MM.1S (cell line): ENCODE measurements around the gene NSD1.
A peak's percentile ranks its signal among the peaks of the same experiment; 100 is the strongest.

Experiments used
- DNase-seq: peaks from one replicate; pipeline ENCODE4 v3.0.0-alpha.2; 2015
- H2AFZ ChIP-seq: fragments of 300-600 bp; sonication (generic); 2 replicates; pipeline ENCODE4 v1.6.0; 2016; ENCODE audit warnings: antibody characterized with exemption, low read length
- H3F3A ChIP-seq: fragments of 300-600 bp; sonication (generic); 2 replicates; pipeline ENCODE4 v1.6.1; 2016; ENCODE audit warnings: mild to moderate bottlenecking, antibody characterized with exemption, low read length, moderate library complexity, mixed read lengths; ENCODE audit not compliant: insufficient read depth
- H3K27ac ChIP-seq: fragments of 300-600 bp; sonication (generic); 2 replicates; pipeline ENCODE4 v1.5.1; 2016; ENCODE audit warnings: mild to moderate bottlenecking, low read length
- H3K27me3 ChIP-seq: fragments of 300-600 bp; sonication (generic); replicated peaks from 2 replicates; pipeline ENCODE4 v1.6.0; 2016; ENCODE audit warnings: low read length; ENCODE audit not compliant: insufficient read depth
- H3K36me3 ChIP-seq: fragments of 300-600 bp; sonication (generic); replicated peaks from 2 replicates; pipeline ENCODE4 v1.6.1; 2016; ENCODE audit warnings: mild to moderate bottlenecking, low read length, mixed read lengths; ENCODE audit not compliant: insufficient read depth
- H3K4me1 ChIP-seq: fragments of 300-600 bp; sonication (generic); 2 replicates; pipeline ENCODE4 v1.6.1; 2016; ENCODE audit warnings: low read length, mixed read lengths
- H3K4me2 ChIP-seq: fragments of 300-600 bp; sonication (generic); 2 replicates; pipeline ENCODE4 v1.6.0; 2016; ENCODE audit warnings: low read depth, low read length
- H3K4me3 ChIP-seq: fragments of 300-600 bp; sonication (generic); 2 replicates; pipeline ENCODE4 v1.5.1; 2016; ENCODE audit warnings: low read length, mixed read lengths
- H3K79me2 ChIP-seq: fragments of 300-600 bp; sonication (generic); 2 replicates; pipeline ENCODE4 v1.6.1; 2016; ENCODE audit warnings: mixed run types, low read length, mixed read lengths
- H3K9ac ChIP-seq: fragments of 300-600 bp; sonication (generic); 2 replicates; pipeline ENCODE4 v1.6.1; 2016; ENCODE audit warnings: low read length, mixed read lengths
- H3K9me2 ChIP-seq: fragments of 300-600 bp; sonication (generic); replicated peaks from 2 replicates; pipeline ENCODE4 v1.6.1; 2016; ENCODE audit warnings: mild to moderate bottlenecking, low read length, mixed read lengths; ENCODE audit not compliant: insufficient read depth
- H3K9me3 ChIP-seq: fragments of 300-600 bp; sonication (generic); replicated peaks from 2 replicates; pipeline ENCODE4 v1.6.1; 2016; ENCODE audit warnings: mild to moderate bottlenecking, low read length, mixed read lengths; ENCODE audit not compliant: insufficient read depth
- H4K20me1 ChIP-seq: fragments of 300-600 bp; sonication (generic); 2 replicates; pipeline ENCODE4 v1.6.1; 2016; ENCODE audit warnings: mild to moderate bottlenecking, low read length, moderate library complexity, mixed read lengths; ENCODE audit not compliant: insufficient read depth
- CTCF ChIP-seq: fragments of 300-600 bp; sonication (generic); IDR thresholded peaks from 2 replicates; pipeline ENCODE4 v1.5.1; 2016; ENCODE audit warnings: antibody characterized with exemption, low read length, mixed read lengths
- EZH2 ChIP-seq: fragments of 300-600 bp; sonication (generic); optimal IDR thresholded peaks from 2 replicates; pipeline ENCODE3; 2017; ENCODE audit warnings: low read depth, mild to moderate bottlenecking, antibody characterized with exemption, low read length, mixed read lengths
- EZH2phosphoT487 ChIP-seq: fragments of 300-600 bp; sonication (generic); IDR thresholded peaks from 2 replicates; pipeline ENCODE4 v1.6.1; 2018; ENCODE audit warnings: antibody characterized with exemption, low read length

The NSD1 gene

GRCh38 chr5:177336112-177336511 is 202.5 kb downstream of the NSD1 start:
- H4K20me1 ChIP-seq: 0 out of 2 replicates have a peak, but pooled peaks cover 3% of the 10 kb centered on the region
- no peak overlapping the region for H3K4me2 ChIP-seq
- no peak for DNase-seq
- no peak overlapping the region for H3K27ac ChIP-seq
- H3K9me3 ChIP-seq: no peaks in the 10 kb centered on the region
- no peaks in the 10 kb centered on the region for H3F3A ChIP-seq
- H2AFZ ChIP-seq: no peak overlapping the region
- peaks cover 36% of the 10 kb centered on the region for H3K79me2 ChIP-seq
- no peak overlapping the region for H3K9ac ChIP-seq
- peaks cover 9% of the 10 kb centered on the region; the same call in 1 of the 2 replicates for H3K36me3 ChIP-seq
- TF ChIP-seq CTCF: peak; percentile 41
- TF ChIP-seq EZH2: no peak
- no peak for TF ChIP-seq EZH2phosphoT487
- H3K27me3 ChIP-seq: no peaks in the 10 kb centered on the region
- no peaks in the 10 kb centered on the region for H3K4me1 ChIP-seq
- no peak overlapping the region for H3K4me3 ChIP-seq
- no peaks in the 10 kb centered on the region for H3K9me2 ChIP-seq

GRCh38 chr5:177336603-177337494 is 203.3 kb downstream of the NSD1 start:
- H3K27me3 ChIP-seq: no peaks in the 10 kb centered on the region
- H3K9me3 ChIP-seq: no peaks in the 10 kb centered on the region
- H2AFZ ChIP-seq: no peak overlapping the region
- H4K20me1 ChIP-seq: 0 out of 2 replicates have a peak, but pooled peaks cover 3% of the 10 kb centered on the region
- TF ChIP-seq CTCF (no peak), EZH2phosphoT487 (no peak), EZH2 (no peak)
- no peaks in the 10 kb centered on the region for H3F3A ChIP-seq
- no peaks in the 10 kb centered on the region for H3K4me1 ChIP-seq
- no peaks in the 10 kb centered on the region for H3K9me2 ChIP-seq
- no peak overlapping the region for H3K4me2 ChIP-seq
- H3K4me3 ChIP-seq: no peak overlapping the region
- H3K36me3 ChIP-seq: peaks cover 12% of the 10 kb centered on the region
- H3K9ac ChIP-seq: no peak overlapping the region
- DNase-seq: no peak
- peaks cover 44% of the 10 kb centered on the region for H3K79me2 ChIP-seq
- H3K27ac ChIP-seq: no peak overlapping the region

GRCh38 chr5:177338251-177339106 is 204.9 kb downstream of the NSD1 start:
- peaks cover 12% of the 10 kb centered on the region for H3K36me3 ChIP-seq
- no peaks in the 10 kb centered on the region for H3K4me1 ChIP-seq
- no peak overlapping the region for H3K4me3 ChIP-seq
- H3K27me3 ChIP-seq: no peaks in the 10 kb centered on the region
- H2AFZ ChIP-seq: no peak overlapping the region
- 0 out of 2 replicates have a peak, but pooled peaks cover 3% of the 10 kb centered on the region for H4K20me1 ChIP-seq
- no peaks in the 10 kb centered on the region for H3K9me3 ChIP-seq
- H3K4me2 ChIP-seq: no peak overlapping the region
- no peak overlapping the region for H3K27ac ChIP-seq
- H3F3A ChIP-seq: no peaks in the 10 kb centered on the region
- H3K9ac ChIP-seq: no peak overlapping the region
- no peak for DNase-seq
- TF ChIP-seq EZH2 (no peak), EZH2phosphoT487 (no peak), CTCF (no peak)
- H3K9me2 ChIP-seq: no peaks in the 10 kb centered on the region
- H3K79me2 ChIP-seq: peaks cover 59% of the 10 kb centered on the region
